Measurements from ENCODE around the gene GAPDHS. TPM values are rescaled to one million over a fixed set of nuclear protein-coding genes. Genes with fewer than 3 reads are reported as not detected.

GAPDHS gene
- total and polyA plus RNA-seq, 2 experiments from 2014 or later, result not detected

- in situ Hi-C loops (cut with MboI), result no loop called here
- H3K4me2 ChIP-seq (ENCODE audit: unreplicated experiment), result no peak overlapping the region
- H3K9me3 ChIP-seq (ENCODE audit: low read depth), result no peaks in the 10 kb centered on the region
- 53 to 55% methylated on average over 10 of the region's 10 CpGs for WGBS, 2 experiments (ENCODE audit: low coverage in 1 of 2, low lambda C conversion rate in 2 of 2, missing lambda C conversion rate in 2 of 2)
- H3F3A ChIP-seq (ENCODE audit: insufficient read depth), result no peaks in the 10 kb centered on the region
- H4K20me1 ChIP-seq (ENCODE audit: insufficient read depth), result no peaks in the 10 kb centered on the region
- H3K4me1 ChIP-seq (ENCODE audit: insufficient read depth), result no peaks in the 10 kb centered on the region
- no peaks in the 10 kb centered on the region for H3K36me3 ChIP-seq (ENCODE audit: low read depth)
- H3K9ac ChIP-seq, result no peak overlapping the region
- no peak overlapping the region for H2AFZ ChIP-seq
- TF ChIP-seq EZH2phosphoT487 (IDR thresholded peaks at IDR 0.05; ENCODE audit: insufficient read depth, low read depth) (no peak), EZH2 (IDR thresholded peaks at IDR 0.05; ENCODE audit: insufficient read depth, poor library complexity, severe bottlenecking) (no peak)
- H3K79me2 ChIP-seq (ENCODE audit: insufficient read depth), result no peaks in the 10 kb centered on the region
- DNase-seq, result no peak
- no peaks in the 10 kb centered on the region for H3K27me3 ChIP-seq (replicated peaks; ENCODE audit: insufficient read depth)
- no peaks in the 10 kb centered on the region for H3K9me2 ChIP-seq (ENCODE audit: insufficient read depth)
- H3K4me3 ChIP-seq, result no peak overlapping the region
- no peak overlapping the region for H3K27ac ChIP-seq
Observed at GRCh38 chr19:35534803-35535480, 1.7 kb downstream of the GAPDHS start.

GRCh38 chr19:35539314-35539713 lies 6.1 kb downstream of the GAPDHS start:
- Histone ChIP-seq H3K4me2 (ENCODE audit: unreplicated experiment) (no peak overlapping the region), H3K9me2 (ENCODE audit: insufficient read depth) (no peaks in the 10 kb centered on the region)

GRCh38 chr19:35539850-35540249 lies 6.6 kb downstream of the GAPDHS start:
- no peak overlapping the region for H2AFZ ChIP-seq
- no peaks in the 10 kb centered on the region for H3K36me3 ChIP-seq (ENCODE audit: low read depth)
- H3K9me3 ChIP-seq (ENCODE audit: low read depth), result no peaks in the 10 kb centered on the region
- no peak overlapping the region for H3K4me3 ChIP-seq
- no peaks in the 10 kb centered on the region for H4K20me1 ChIP-seq (ENCODE audit: insufficient read depth)
- H3F3A ChIP-seq (ENCODE audit: insufficient read depth), result no peaks in the 10 kb centered on the region
- H3K27me3 ChIP-seq (replicated peaks; ENCODE audit: insufficient read depth), result no peaks in the 10 kb centered on the region
- H3K4me2 ChIP-seq (ENCODE audit: unreplicated experiment), result no peak overlapping the region
- no peak for TF ChIP-seq EZH2 (IDR thresholded peaks at IDR 0.05; ENCODE audit: insufficient read depth, poor library complexity, severe bottlenecking)
- TF ChIP-seq EZH2phosphoT487 (IDR thresholded peaks at IDR 0.05; ENCODE audit: insufficient read depth, low read depth), result no peak
- DNase-seq, result no peak
- no peaks in the 10 kb centered on the region for H3K9me2 ChIP-seq (ENCODE audit: insufficient read depth)
- H3K4me1 ChIP-seq (ENCODE audit: insufficient read depth), result no peaks in the 10 kb centered on the region
- no peak overlapping the region for H3K27ac ChIP-seq
- 93 to 97% methylated on average over 9 to 12 of the region's 12 CpGs for WGBS, 2 experiments (ENCODE audit: low coverage in 1 of 2, low lambda C conversion rate in 2 of 2, missing lambda C conversion rate in 2 of 2)
- in situ Hi-C loops (cut with MboI), result no loop called here
- peaks cover 10% of the 10 kb centered on the region; the same call in 1 of the 2 replicates for H3K79me2 ChIP-seq (ENCODE audit: insufficient read depth)
- H3K9ac ChIP-seq, result no peak overlapping the region

More at GRCh38 chr19:35539314-35539713, 6.1 kb downstream of the GAPDHS start:
- Histone ChIP-seq H3K9ac (no peak overlapping the region), H4K20me1 (ENCODE audit: insufficient read depth) (no peaks in the 10 kb centered on the region), H3K27ac (no peak overlapping the region), H2AFZ (no peak overlapping the region), H3K4me1 (ENCODE audit: insufficient read depth) (no peaks in the 10 kb centered on the region), H3K27me3 (replicated peaks; ENCODE audit: insufficient read depth) (no peaks in the 10 kb centered on the region), H3F3A (ENCODE audit: insufficient read depth) (no peaks in the 10 kb centered on the region), H3K9me3 (ENCODE audit: low read depth) (no peaks in the 10 kb centered on the region), H3K36me3 (ENCODE audit: low read depth) (no peaks in the 10 kb centered on the region), H3K4me3 (no peak overlapping the region), H3K79me2 (ENCODE audit: insufficient read depth) (peaks cover 5% of the 10 kb centered on the region; the same call in 1 of the 2 replicates)
- WGBS, 2 experiments (ENCODE audit: low coverage in 1 of 2, low lambda C conversion rate in 2 of 2, missing lambda C conversion rate in 2 of 2), result 77 to 90% methylated on average over 6 of the region's 6 CpGs
- TF ChIP-seq EZH2 (IDR thresholded peaks at IDR 0.05; ENCODE audit: insufficient read depth, poor library complexity, severe bottlenecking) (no peak), EZH2phosphoT487 (IDR thresholded peaks at IDR 0.05; ENCODE audit: insufficient read depth, low read depth) (no peak)
- in situ Hi-C loops (cut with MboI), result no loop called here
- no peak for DNase-seq

GRCh38 chr19:35540356-35540927 lies 7.2 kb downstream of the GAPDHS start:
- H3K4me3 ChIP-seq, result no peak overlapping the region
- no peaks in the 10 kb centered on the region for H3K27me3 ChIP-seq (replicated peaks; ENCODE audit: insufficient read depth)
- H3K9me3 ChIP-seq (ENCODE audit: low read depth), result no peaks in the 10 kb centered on the region
- H3F3A ChIP-seq (ENCODE audit: insufficient read depth), result no peaks in the 10 kb centered on the region
- H4K20me1 ChIP-seq (ENCODE audit: insufficient read depth), result no peaks in the 10 kb centered on the region
- no peak overlapping the region for H3K27ac ChIP-seq
- H3K4me2 ChIP-seq (ENCODE audit: unreplicated experiment), result no peak overlapping the region
- H3K4me1 ChIP-seq (ENCODE audit: insufficient read depth), result no peaks in the 10 kb centered on the region
- no peak overlapping the region for H2AFZ ChIP-seq
- H3K79me2 ChIP-seq (ENCODE audit: insufficient read depth), result peaks cover 14% of the 10 kb centered on the region; the same call in 1 of the 2 replicates
- 89 to 90% methylated on average over 7 of the region's 7 CpGs for WGBS, 2 experiments (ENCODE audit: low coverage in 1 of 2, low lambda C conversion rate in 2 of 2, missing lambda C conversion rate in 2 of 2)
- in situ Hi-C loops (cut with MboI), result no loop called here
- H3K9me2 ChIP-seq (ENCODE audit: insufficient read depth), result no peaks in the 10 kb centered on the region
- H3K9ac ChIP-seq, result no peak overlapping the region
- no peaks in the 10 kb centered on the region for H3K36me3 ChIP-seq (ENCODE audit: low read depth)
- no peak for TF ChIP-seq EZH2 (IDR thresholded peaks at IDR 0.05; ENCODE audit: insufficient read depth, poor library complexity, severe bottlenecking)
- no peak for TF ChIP-seq EZH2phosphoT487 (IDR thresholded peaks at IDR 0.05; ENCODE audit: insufficient read depth, low read depth)
- DNase-seq, result no peak

All from GM23248 (cell line).